GM19043 (cell line): Measurements from ENCODE around the gene GRK4.
"Not testable (repeated sequence)": the region's sequence is repeated elsewhere in the genome, so short reads cannot be mapped to it uniquely, and the experiment has no call there.

Experiments used
- ATAC-seq: cut with Tn5 transposase; IDR thresholded peaks from one replicate; pipeline ENCODE4 v1.9.1; 2021; ENCODE audit warnings: low read depth; ENCODE audit not compliant: unreplicated experiment

The GRK4 gene

DNA sequence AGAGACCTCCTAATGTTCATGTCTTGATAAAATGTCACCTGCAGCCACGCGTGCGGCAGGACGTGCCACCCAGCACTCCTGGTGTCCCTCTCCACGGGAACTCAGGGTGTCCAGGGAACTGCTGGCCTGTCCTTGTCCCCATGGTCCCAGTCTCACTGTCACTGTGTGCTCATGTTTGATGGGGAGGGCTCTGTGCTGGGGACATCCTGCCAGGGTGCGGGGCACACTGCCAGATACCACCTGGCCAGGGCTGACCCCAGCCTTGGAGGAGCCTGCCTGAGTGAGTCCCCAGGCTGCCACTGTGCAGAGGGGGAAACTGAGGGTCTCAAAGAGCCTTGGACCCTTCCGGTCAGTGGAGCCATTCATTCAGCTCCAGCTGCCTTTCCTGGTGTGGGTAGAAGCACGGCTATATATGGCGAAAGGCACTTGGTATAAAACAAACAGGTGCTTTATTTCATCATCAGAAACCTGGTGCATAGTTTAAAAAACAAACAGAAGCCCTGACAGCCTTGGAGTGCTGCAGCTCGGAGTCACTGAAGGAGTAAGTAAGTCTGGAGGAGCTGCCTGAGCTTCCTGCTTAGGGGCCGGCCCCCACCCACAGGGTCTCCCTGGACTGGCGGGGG lies 33.1 kb upstream of the GRK4 start:
- no peak for ATAC-seq

DNA sequence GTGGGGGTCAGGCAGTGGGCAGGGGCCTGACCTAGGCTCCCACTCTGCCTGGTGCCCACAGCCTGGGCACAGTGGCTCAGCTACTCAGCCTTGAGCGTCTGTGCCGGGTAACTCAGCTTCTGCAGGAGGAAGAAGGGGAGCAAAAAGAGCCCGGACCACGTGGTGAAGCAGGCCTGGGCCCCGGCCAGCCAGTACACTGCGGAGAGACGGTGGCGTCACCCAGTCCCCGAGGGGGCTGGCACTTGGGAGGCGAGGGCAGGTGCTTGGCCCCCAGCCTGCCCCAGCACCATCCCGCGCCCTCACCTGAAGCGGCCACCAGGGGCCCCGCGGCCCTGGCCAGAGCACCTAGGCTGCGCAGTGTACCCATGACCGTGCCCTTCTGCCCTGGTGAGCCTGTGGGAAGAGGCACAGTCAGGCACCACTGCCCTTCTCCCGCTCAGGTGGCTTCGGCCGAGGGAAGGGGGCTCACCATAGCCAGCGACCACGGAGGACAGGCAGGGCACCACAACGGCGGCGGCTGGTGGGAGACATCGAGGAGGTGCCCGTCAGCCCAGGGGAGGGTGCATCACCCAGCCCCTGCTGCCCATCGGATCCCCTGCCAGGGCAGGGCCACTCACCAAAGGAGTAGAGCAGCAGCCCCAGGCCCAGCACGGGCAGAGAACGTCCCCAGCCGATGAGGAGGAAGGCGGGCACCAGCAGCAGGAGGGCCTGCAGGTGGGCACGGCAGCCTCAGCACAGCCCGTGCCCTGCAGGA lies 32.4 kb upstream of the GRK4 start:
- no peak for ATAC-seq

DNA sequence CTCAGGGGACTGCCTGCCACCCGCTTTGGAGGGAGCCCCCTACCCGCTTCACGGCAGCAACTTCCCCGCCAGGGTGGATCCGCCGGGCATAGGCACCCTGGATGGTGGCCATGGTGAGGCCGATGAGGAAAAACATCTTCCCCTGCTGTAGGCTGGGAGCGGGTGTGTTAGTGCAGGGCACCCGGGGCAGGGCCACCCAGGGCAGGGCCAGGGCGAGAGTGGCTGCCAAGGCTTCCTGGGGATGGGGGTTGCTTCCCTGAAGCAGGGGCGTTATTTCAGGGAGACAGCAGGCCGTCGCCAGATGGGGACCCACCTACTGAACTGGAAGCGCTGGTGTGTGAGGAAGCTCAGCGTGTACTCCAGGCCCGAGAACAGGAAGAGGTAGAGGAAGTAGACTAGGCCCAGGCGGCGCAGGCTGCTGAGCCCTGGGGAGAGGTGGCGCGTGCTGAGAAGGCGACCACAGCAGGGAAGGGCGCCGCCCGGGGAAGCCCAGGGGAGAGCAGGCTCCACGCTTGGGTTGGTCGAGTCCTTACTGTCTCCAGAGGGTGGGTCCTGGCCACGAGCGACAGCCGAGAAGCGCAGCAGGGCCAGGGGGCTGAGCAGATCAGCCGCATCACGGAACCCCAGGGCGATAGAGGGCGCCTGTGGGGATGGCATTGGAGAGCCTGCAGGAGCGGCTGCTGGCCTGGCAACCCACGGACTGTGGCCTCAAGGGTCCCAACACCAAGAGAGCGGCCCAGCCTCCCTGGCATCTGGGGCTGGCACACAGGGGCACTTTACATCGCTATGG lies 31.7 kb upstream of the GRK4 start:
- peak; percentile 53 for ATAC-seq

GRCh38 chr4:2932321-2932950 lies 30.9 kb upstream of the GRK4 start:
- ATAC-seq, result no peak

DNA sequence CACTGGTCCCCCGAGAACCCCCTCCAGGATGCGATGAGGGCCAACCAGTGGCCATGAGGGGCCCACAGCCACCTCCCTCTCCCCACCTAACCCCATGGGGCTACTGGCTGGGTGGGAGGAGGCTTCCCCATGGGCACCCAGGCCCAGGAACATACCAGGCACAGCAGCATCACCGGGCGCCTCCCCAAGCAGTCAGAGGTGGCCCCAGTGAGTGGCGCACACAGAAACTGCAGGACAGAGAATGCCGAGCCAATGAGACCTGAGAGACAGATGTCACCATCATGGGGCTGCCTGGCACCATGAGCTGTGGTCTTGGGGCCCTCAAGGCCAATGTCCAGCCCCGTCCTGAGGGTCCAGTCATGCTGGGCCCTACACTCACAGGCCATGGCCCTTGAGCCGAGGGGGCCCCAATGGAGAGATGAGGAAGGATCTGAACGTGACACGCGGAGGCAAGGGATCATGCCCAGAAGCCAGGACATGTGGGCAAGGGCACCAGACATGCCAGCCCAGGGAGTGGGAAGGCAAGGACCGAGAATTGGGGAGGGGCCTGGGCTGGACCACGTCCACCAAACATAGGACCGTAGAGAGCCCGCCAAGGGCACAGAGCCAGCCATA lies 30.3 kb upstream of the GRK4 start:
- ATAC-seq, result no peak

GRCh38 chr4:2933566-2934076 lies 29.8 kb upstream of the GRK4 start:
- ATAC-seq, result no peak

- no peak for ATAC-seq
Observed at GRCh38 chr4:2934077-2934812, 29.1 kb upstream of the GRK4 start.

DNA sequence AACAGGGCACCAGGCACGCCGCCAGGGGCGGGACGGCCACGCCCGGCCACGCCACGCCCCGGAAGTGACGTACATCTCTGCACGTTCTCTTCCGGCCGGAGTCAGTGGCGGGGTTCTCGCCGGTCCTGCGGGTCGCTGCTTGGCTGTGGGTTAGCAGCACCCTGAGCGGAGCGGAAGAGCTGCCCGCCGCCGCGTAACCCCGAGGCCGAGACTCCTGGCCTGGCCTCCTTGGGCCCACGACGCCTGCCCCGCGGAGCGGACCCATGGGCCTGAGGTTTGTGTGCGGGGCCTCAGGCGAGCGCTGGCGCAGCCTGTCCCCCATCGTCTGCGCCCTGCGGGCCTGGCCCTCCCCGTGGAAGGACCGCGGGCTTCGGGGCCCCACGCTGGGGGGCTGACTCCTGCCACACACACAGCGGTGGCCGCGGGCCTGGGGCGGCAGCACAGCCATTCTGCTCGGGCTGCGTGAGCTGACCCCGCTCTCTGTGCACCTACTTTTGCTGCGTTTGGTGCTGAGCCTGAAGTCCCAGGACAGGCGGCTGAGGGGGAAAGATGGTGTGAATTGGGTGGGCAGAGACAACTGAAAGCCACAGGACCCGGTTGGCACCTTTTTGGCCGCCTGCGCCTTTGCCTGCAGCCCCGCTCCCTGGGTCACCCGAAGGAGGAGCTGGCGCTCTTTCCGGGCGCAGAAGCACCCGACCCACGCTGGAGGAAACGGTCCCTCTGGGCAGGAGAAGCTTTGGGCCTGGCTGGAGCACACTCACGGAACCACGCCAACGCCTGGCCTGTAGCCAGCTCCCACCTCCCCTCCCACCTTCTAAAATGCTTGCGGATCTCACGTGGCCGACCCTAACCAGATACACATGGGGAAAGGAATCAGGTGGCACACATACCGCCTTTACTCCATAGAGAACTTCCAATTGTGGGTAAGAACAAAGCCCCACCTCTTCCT lies 28.3 kb upstream of the GRK4 start:
- ATAC-seq, result peak; percentile 43

- ATAC-seq, result no peak
Observed at GRCh38 chr4:2935762-2936743, 27.3 kb upstream of the GRK4 start.

DNA sequence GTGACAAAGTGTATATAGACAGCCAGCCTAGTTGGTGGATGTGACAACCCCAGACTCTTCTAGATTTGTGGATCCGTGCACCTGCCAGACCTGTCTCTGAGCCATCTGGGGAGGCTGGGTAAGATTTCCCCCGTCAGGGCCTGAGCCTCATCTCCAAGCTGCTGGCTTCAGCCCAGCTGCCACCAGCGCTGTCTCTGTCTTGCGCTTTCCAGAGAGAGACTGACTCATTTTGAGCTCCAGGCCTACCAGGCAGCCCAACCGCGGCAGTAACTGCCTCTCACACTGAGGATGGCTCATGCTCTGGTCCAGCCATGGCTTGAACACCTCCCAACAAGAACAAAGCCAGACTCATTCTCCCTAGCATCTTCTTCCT lies 26.6 kb upstream of the GRK4 start:
- ATAC-seq, result no peak

DNA sequence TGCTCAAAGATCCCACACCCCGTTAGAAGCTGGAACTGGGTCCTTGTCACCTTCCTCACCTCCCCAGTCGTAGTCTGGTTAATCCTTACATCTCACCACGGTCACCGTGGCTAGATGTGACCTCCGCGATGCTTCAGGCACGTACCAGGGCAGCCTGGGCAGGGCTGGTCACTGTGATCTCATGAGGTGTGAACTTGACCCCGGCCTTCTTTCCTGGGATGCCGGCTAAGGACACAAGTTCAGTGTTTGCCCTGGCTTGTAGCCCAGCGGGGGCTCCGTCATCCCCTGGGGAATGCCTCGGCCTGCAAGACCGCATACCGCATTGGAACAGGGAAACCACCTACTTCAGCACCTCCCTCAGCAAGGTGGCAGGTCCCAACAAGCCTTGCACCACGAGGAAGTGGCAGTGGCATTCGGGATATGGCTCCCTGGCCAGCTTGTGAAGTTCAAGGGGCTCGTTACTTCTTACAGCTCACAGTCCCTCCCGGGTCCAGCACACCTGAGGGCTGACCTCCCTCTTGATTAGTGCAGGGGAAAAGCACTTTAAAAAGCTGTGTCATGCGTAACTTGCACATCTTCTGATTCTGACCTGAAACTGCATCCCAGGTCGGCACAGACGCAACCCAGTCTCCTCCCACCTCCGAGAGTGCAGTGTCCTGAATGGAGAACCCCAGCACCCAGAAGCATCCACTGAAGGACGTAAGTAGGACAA lies 26.1 kb upstream of the GRK4 start:
- ATAC-seq, result no peak

GRCh38 chr4:2937986-2938385 lies 25.4 kb upstream of the GRK4 start:
- ATAC-seq, result no peak

GRCh38 chr4:2938411-2938810 lies 25.0 kb upstream of the GRK4 start:
- not testable (repeated sequence) for ATAC-seq

DNA sequence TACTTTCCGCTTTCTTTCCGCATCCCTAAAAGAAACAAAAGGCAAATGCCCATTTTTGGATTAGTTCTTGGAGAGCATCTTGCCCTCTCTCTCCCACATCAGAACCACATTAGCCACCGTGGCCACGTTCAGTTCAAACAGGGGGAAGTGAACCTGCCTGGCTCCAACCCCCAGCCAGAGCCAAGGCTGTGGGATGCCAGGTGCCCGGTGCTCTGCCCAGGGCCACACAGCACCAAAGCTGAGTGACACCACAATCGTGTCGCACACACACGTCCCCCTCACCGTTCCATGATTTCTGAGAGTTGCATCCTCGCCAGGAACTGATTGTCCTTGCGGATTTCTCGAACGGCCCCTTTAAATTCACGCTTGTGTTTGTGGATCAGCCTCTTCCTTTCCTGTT lies 24.5 kb upstream of the GRK4 start:
- ATAC-seq, result no peak

GRCh38 chr4:2939383-2940243 lies 23.8 kb upstream of the GRK4 start:
- no peak for ATAC-seq
